Neural cell (in vitro differentiated cells): Measurements from ENCODE around the gene GC. TPM values are rescaled to one million over a fixed set of nuclear protein-coding genes. Genes with fewer than 3 reads are reported as not detected.

Experiments
- H2AFZ ChIP-seq: fragments of 200-600, 300-800 bp; sonication (generic), shearing (Covaris generic); 2 replicates; pipeline ENCODE4 v1.6.0; 2014; ENCODE audit warnings: low read depth, mild to moderate bottlenecking, antibody characterized with exemption, low read length, moderate library complexity
- H3F3A ChIP-seq: fragments of 200-600 bp; shearing (Covaris generic); 2 replicates; pipeline ENCODE4 v1.6.1; 2016; ENCODE audit warnings: mild to moderate bottlenecking, moderate library complexity, mixed read lengths, antibody characterized with exemption, low read length; ENCODE audit not compliant: insufficient read depth, poor library complexity, severe bottlenecking
- H3K27ac ChIP-seq: fragments of 200-600, 300-800 bp; sonication (generic), shearing (Covaris generic); 2 replicates; pipeline ENCODE4 v1.5.1; 2014; ENCODE audit warnings: mild to moderate bottlenecking, low read length, moderate library complexity
- H3K27me3 ChIP-seq: fragments of 300-800, 200-600 bp; sonication (generic), shearing (Covaris generic); 2 replicates; pipeline ENCODE4 v1.6.0; 2014; ENCODE audit warnings: mild to moderate bottlenecking, low read depth, low read length, moderate library complexity; ENCODE audit not compliant: insufficient read depth
- H3K36me3 ChIP-seq: fragments of 300-800, 200-600 bp; sonication (generic), shearing (Covaris generic); 2 replicates; pipeline ENCODE4 v1.5.1; 2014; ENCODE audit warnings: mild to moderate bottlenecking, antibody characterized with exemption, low read length, moderate library complexity; ENCODE audit not compliant: insufficient read depth
- H3K4me2 ChIP-seq: fragments of 300-800, 200-600 bp; sonication (generic), shearing (Covaris generic); 2 replicates; pipeline ENCODE4 v1.6.0; 2014; ENCODE audit warnings: mild to moderate bottlenecking, low read length
- H3K4me3 ChIP-seq: fragments of 300-800, 200-600 bp; sonication (generic), shearing (Covaris generic); 2 replicates; pipeline ENCODE4 v1.5.1; 2014; ENCODE audit warnings: mild to moderate bottlenecking, low read length, moderate library complexity
- H3K79me2 ChIP-seq: fragments of 200-600 bp; shearing (Covaris generic); replicated peaks from 2 replicates; pipeline ENCODE4 v1.6.0; 2014; ENCODE audit warnings: mild to moderate bottlenecking, low read length, moderate library complexity; ENCODE audit not compliant: insufficient read depth
- H3K9ac ChIP-seq: fragments of 300-800, 200-600 bp; sonication (generic), shearing (Covaris generic); 2 replicates; pipeline ENCODE4 v1.6.1; 2016; ENCODE audit warnings: mild to moderate bottlenecking, low read length, mixed read lengths
- H3K9me2 ChIP-seq: fragments of 200-600 bp; shearing (Covaris generic); 2 replicates; pipeline ENCODE4 v1.6.1; 2016; ENCODE audit warnings: mild to moderate bottlenecking, low read length, mixed read lengths; ENCODE audit not compliant: insufficient read depth
- H3K9me3 ChIP-seq: fragments of 200-600, 300-800 bp; sonication (generic), shearing (Covaris generic); 2 replicates; pipeline ENCODE4 v1.6.1; 2016; ENCODE audit warnings: mild to moderate bottlenecking, mixed run types, low read length, moderate library complexity, mixed read lengths
- H4K20me1 ChIP-seq: fragments of 200-600 bp; shearing (Covaris generic); 2 replicates; pipeline ENCODE4 v1.6.1; 2016; ENCODE audit warnings: mild to moderate bottlenecking, mixed run types; ENCODE audit not compliant: insufficient read depth
- EP300 ChIP-seq: fragments of 450-650 bp; conservative IDR thresholded peaks from 2 replicates; pipeline ENCODE4 v1.6.1; 2014; ENCODE audit warnings: antibody characterized with exemption, mild to moderate bottlenecking, moderate library complexity; ENCODE audit not compliant: poor library complexity, severe bottlenecking
- EZH2 ChIP-seq: fragments of 200-600, 300-800 bp; shearing (Covaris generic), sonication (generic); IDR thresholded peaks from 2 replicates; pipeline ENCODE4 v1.6.1; 2014; ENCODE audit warnings: antibody characterized with exemption, low read length, borderline replicate concordance, mild to moderate bottlenecking; ENCODE audit not compliant: insufficient read depth, poor library complexity, severe bottlenecking
- MXI1 ChIP-seq: fragments of 450-650 bp; conservative IDR thresholded peaks from 2 replicates; pipeline ENCODE4 v1.6.1; 2014; ENCODE audit warnings: antibody characterized with exemption, mild to moderate bottlenecking; ENCODE audit not compliant: poor library complexity, severe bottlenecking
- POLR2AphosphoS5 ChIP-seq: IDR thresholded peaks from 2 replicates; pipeline ENCODE4 v1.6.1; 2012
- RAD21 ChIP-seq: fragments of 450-650 bp; conservative IDR thresholded peaks from 2 replicates; pipeline ENCODE4 v1.6.1; 2014; ENCODE audit warnings: antibody characterized with exemption, mild to moderate bottlenecking, moderate library complexity
- SMC3 ChIP-seq: fragments of 450-650 bp; conservative IDR thresholded peaks from 2 replicates; pipeline ENCODE4 v1.6.1; 2014; ENCODE audit warnings: antibody characterized with exemption, mild to moderate bottlenecking, moderate library complexity; ENCODE audit not compliant: poor library complexity
- TAF1 ChIP-seq: IDR thresholded peaks from 2 replicates; pipeline ENCODE4 v1.6.1; 2012; ENCODE audit warnings: low read depth
- polyA plus RNA-seq: library from polyadenylated mRNA; depleted of rRNA; stranded (reverse); fragments of >200 nt; gene quantifications from 2 replicates; pipeline ENCODE4 v1.2.3, GENCODE V29; 2014
- TF ChIP-seq, protein P1 (sequence below): IDR thresholded peaks from 2 replicates; pipeline ENCODE4 v1.6.1; 2012; ENCODE audit warnings: borderline replicate concordance
- TF ChIP-seq, protein P2 (sequence below): fragments of 450-650 bp; IDR thresholded peaks from 2 replicates; pipeline ENCODE4 v1.5.1; 2014; ENCODE audit warnings: antibody characterized with exemption, mild to moderate bottlenecking, moderate library complexity; ENCODE audit not compliant: poor library complexity, severe bottlenecking

Gene GC
- polyA plus RNA-seq, 1 donor from 2014 or later: not detected

DNA sequence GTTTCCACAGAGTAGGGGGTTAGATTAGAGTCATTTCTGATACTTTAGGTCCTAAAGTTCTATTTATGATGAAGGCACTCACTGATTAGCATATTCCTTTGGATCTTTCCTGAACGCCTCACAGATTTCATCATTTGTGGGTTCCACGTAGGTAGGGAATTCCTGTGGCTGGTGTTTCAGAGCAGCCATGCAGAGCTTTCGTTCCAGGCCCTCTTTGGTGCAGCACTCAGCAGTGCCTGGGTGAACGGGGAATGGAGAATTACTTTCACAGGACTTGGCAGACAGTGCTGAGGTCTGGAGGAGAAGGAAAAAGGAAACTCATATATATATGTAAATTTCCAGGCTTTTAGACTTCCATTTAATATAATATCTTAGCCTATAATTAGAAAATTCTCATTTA is 18.5 kb downstream of the GC start:
- TF ChIP-seq EZH2 (no peak), RAD21 (no peak), TAF1 (no peak), SMC3 (no peak), MXI1 (no peak), EP300 (no peak), POLR2AphosphoS5 (no peak)
- TF ChIP-seq, protein P1, sequence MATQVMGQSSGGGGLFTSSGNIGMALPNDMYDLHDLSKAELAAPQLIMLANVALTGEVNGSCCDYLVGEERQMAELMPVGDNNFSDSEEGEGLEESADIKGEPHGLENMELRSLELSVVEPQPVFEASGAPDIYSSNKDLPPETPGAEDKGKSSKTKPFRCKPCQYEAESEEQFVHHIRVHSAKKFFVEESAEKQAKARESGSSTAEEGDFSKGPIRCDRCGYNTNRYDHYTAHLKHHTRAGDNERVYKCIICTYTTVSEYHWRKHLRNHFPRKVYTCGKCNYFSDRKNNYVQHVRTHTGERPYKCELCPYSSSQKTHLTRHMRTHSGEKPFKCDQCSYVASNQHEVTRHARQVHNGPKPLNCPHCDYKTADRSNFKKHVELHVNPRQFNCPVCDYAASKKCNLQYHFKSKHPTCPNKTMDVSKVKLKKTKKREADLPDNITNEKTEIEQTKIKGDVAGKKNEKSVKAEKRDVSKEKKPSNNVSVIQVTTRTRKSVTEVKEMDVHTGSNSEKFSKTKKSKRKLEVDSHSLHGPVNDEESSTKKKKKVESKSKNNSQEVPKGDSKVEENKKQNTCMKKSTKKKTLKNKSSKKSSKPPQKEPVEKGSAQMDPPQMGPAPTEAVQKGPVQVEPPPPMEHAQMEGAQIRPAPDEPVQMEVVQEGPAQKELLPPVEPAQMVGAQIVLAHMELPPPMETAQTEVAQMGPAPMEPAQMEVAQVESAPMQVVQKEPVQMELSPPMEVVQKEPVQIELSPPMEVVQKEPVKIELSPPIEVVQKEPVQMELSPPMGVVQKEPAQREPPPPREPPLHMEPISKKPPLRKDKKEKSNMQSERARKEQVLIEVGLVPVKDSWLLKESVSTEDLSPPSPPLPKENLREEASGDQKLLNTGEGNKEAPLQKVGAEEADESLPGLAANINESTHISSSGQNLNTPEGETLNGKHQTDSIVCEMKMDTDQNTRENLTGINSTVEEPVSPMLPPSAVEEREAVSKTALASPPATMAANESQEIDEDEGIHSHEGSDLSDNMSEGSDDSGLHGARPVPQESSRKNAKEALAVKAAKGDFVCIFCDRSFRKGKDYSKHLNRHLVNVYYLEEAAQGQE: no peak
- TF ChIP-seq, protein P2, sequence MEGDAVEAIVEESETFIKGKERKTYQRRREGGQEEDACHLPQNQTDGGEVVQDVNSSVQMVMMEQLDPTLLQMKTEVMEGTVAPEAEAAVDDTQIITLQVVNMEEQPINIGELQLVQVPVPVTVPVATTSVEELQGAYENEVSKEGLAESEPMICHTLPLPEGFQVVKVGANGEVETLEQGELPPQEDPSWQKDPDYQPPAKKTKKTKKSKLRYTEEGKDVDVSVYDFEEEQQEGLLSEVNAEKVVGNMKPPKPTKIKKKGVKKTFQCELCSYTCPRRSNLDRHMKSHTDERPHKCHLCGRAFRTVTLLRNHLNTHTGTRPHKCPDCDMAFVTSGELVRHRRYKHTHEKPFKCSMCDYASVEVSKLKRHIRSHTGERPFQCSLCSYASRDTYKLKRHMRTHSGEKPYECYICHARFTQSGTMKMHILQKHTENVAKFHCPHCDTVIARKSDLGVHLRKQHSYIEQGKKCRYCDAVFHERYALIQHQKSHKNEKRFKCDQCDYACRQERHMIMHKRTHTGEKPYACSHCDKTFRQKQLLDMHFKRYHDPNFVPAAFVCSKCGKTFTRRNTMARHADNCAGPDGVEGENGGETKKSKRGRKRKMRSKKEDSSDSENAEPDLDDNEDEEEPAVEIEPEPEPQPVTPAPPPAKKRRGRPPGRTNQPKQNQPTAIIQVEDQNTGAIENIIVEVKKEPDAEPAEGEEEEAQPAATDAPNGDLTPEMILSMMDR: no peak

DNA sequence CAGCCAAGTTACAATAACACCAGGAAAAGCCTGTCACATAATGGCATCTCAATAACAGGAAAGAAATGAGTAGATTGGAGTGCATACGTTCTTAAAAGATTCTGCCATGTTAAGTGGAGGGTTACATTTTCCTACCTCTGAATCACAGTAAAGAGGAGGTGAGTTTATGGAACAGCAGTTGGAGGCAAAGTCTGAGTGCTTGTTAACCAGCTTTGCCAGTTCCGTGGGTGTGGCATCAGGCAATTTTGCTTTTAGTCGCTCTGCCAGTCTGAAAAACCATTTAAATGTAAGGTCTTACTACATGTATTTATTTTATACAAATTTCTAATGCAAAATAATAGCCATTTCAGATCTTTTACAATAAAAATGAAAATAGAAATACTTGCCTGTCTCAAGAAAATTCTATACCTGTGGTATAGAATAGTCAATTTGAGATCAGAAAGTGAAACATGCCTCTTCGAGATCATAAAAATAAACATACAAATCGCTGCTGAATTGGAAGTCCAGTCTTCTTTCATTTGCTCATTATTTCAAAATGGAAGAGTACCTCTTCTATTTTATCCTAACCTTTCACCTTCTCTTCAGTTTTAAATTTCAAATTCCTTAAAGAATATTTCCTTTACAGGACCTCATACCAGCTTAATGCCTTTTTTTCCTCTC is 31.4 kb downstream of the GC start:
- Histone ChIP-seq H3K9ac (no peak overlapping the region), H3K27ac (no peak overlapping the region)
- TF ChIP-seq, protein P1: no peak
- TF ChIP-seq POLR2AphosphoS5 (no peak), MXI1 (no peak), EP300 (no peak), RAD21 (no peak), EZH2 (no peak), SMC3 (no peak), TAF1 (no peak)
- TF ChIP-seq, protein P2: no peak

More for the DNA sequence above, 18.5 kb downstream of the GC start:
- H3K9me3 ChIP-seq: no peaks in the 10 kb centered on the region
- no peak overlapping the region for H2AFZ ChIP-seq
- no peak overlapping the region for H3K4me2 ChIP-seq
- no peaks in the 10 kb centered on the region for H3K27me3 ChIP-seq
- H3K36me3 ChIP-seq: no peaks in the 10 kb centered on the region
- no peak overlapping the region for H3K4me3 ChIP-seq
- H3F3A ChIP-seq: no peaks in the 10 kb centered on the region
- H3K9me2 ChIP-seq: no peaks in the 10 kb centered on the region
- no peaks in the 10 kb centered on the region for H4K20me1 ChIP-seq
- no peak overlapping the region for H3K27ac ChIP-seq
- no peaks in the 10 kb centered on the region for H3K79me2 ChIP-seq
- no peak overlapping the region for H3K9ac ChIP-seq

More for the DNA sequence above, 31.4 kb downstream of the GC start:
- Histone ChIP-seq H2AFZ (no peak overlapping the region), H3K27me3 (no peaks in the 10 kb centered on the region), H3F3A (no peaks in the 10 kb centered on the region), H4K20me1 (no peaks in the 10 kb centered on the region), H3K9me2 (no peaks in the 10 kb centered on the region), H3K36me3 (no peaks in the 10 kb centered on the region), H3K4me3 (no peak overlapping the region), H3K4me2 (no peak overlapping the region), H3K9me3 (no peaks in the 10 kb centered on the region), H3K79me2 (no peaks in the 10 kb centered on the region)
